Endothelial cell of umbilical vein (primary cell): ENCODE data around the gene TLX3.

Source experiments
- JUN ChIP-seq: IDR thresholded peaks from 2 replicates; pipeline ENCODE4 v1.6.1; 2011; ENCODE audit warnings: borderline replicate concordance, low read depth; ENCODE audit not compliant: insufficient read length, insufficient read depth
- POLR2A ChIP-seq: IDR thresholded peaks from 2 replicates; pipeline ENCODE4 v1.6.1; 2012; ENCODE audit warnings: low read depth, mild to moderate bottlenecking, control low read depth, low read length
- POLR2AphosphoS5 ChIP-seq: IDR thresholded peaks from 2 replicates; pipeline ENCODE4 v1.6.1; 2012; ENCODE audit warnings: low read depth, mild to moderate bottlenecking, control low read depth, low read length, moderate library complexity; ENCODE audit not compliant: insufficient read depth
- TF ChIP-seq, protein P1 (sequence below), 2 donors: IDR thresholded peaks; 1 replicate in 1 of 2; 2 replicates in 1 of 2; pipeline ENCODE4 v1.5.1; 2011; ENCODE audit warnings: low read length in 2 of 2, mild to moderate bottlenecking in 2 of 2, moderate library complexity in 2 of 2, control low read depth in 1 of 2, inconsistent platforms in 1 of 2, low read depth in 1 of 2; ENCODE audit not compliant: insufficient read depth in 1 of 2; ENCODE audit errors: extremely low read depth in 1 of 2
- TF ChIP-seq, protein P2 (sequence below): IDR thresholded peaks from 2 replicates; pipeline ENCODE4 v1.6.1; 2011; ENCODE audit not compliant: insufficient read depth, insufficient read length

DNA sequence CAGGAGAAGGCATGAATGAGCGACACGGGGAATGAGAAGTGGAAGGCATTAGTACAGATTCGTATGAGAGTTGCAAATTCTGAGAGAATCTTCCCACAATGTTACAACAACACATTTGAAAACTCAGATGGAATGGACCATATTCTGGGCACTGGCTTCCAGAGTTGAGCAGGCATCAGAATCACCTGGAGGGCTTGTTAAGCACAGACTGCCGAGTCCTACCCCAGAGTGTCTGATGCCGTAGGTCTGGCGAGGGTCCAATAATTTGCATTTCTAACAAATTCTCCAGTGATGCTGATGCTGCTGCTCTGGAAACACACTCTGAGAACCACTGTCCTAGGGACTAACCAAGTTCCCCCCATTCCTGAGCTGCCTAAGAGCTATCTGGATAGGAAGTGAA lies 2.9 kb upstream of the TLX3 start:
- TF ChIP-seq, protein P1, sequence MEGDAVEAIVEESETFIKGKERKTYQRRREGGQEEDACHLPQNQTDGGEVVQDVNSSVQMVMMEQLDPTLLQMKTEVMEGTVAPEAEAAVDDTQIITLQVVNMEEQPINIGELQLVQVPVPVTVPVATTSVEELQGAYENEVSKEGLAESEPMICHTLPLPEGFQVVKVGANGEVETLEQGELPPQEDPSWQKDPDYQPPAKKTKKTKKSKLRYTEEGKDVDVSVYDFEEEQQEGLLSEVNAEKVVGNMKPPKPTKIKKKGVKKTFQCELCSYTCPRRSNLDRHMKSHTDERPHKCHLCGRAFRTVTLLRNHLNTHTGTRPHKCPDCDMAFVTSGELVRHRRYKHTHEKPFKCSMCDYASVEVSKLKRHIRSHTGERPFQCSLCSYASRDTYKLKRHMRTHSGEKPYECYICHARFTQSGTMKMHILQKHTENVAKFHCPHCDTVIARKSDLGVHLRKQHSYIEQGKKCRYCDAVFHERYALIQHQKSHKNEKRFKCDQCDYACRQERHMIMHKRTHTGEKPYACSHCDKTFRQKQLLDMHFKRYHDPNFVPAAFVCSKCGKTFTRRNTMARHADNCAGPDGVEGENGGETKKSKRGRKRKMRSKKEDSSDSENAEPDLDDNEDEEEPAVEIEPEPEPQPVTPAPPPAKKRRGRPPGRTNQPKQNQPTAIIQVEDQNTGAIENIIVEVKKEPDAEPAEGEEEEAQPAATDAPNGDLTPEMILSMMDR (IDR thresholded peaks at IDR 0.05; ENCODE audit: extremely low read depth in 1 of 2, insufficient read depth in 1 of 2, low read depth in 1 of 2, low read length in 2 of 2), result no peak
- TF ChIP-seq POLR2AphosphoS5 (no peak), POLR2A (no peak), JUN (no peak)
- TF ChIP-seq, protein P2, sequence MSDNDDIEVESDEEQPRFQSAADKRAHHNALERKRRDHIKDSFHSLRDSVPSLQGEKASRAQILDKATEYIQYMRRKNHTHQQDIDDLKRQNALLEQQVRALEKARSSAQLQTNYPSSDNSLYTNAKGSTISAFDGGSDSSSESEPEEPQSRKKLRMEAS, result no peak
